OCI-LY3 (cell line): ENCODE results near the gene SEMA3C.

Source experiments
- H2AFZ ChIP-seq: fragments of 200-600, 300-600 bp; shearing (Covaris generic); 2 replicates; pipeline ENCODE4 v1.6.0; 2014; ENCODE audit warnings: antibody characterized with exemption, low read depth, low read length
- H3K27ac ChIP-seq: fragments of 200-600, 300-600 bp; sonication (generic); 2 replicates; pipeline ENCODE4 v1.5.1; 2014; ENCODE audit warnings: mild to moderate bottlenecking, low read length, moderate library complexity, mixed read lengths
- H3K27me3 ChIP-seq: fragments of 200-600, 300-600 bp; sonication (generic); 2 replicates; pipeline ENCODE4 v1.6.1; 2014; ENCODE audit warnings: low read depth, low read length, mixed read lengths
- H3K36me3 ChIP-seq: fragments of 200-600, 300-600 bp; sonication (generic); replicated peaks from 2 replicates; pipeline ENCODE3; 2014; ENCODE audit warnings: low read depth, low read length, mixed read lengths
- H3K4me1 ChIP-seq: fragments of 300-600, 200-600 bp; sonication (generic); 2 replicates; pipeline ENCODE4 v1.6.1; 2014; ENCODE audit warnings: low read length, mixed read lengths
- H3K4me2 ChIP-seq: fragments of 200-600, 300-600 bp; sonication (generic); 2 replicates; pipeline ENCODE4 v1.6.1; 2014; ENCODE audit warnings: low read length, mixed read lengths
- H3K4me3 ChIP-seq: fragments of 300-600, 200-600 bp; sonication (generic); 2 replicates; pipeline ENCODE4 v1.5.1; 2014; ENCODE audit warnings: antibody characterized with exemption, mild to moderate bottlenecking, low read length, moderate library complexity
- H3K79me2 ChIP-seq: fragments of 300-600, 200-600 bp; shearing (Covaris generic); 2 replicates; pipeline ENCODE4 v1.6.1; 2014; ENCODE audit warnings: mild to moderate bottlenecking, low read length, mixed read lengths
- H3K9ac ChIP-seq: fragments of 300-600, 200-600 bp; shearing (Covaris generic); 2 replicates; pipeline ENCODE4 v1.6.0; 2014; ENCODE audit warnings: mild to moderate bottlenecking, low read length, moderate library complexity
- H3K9me3 ChIP-seq: fragments of 200-600, 300-600 bp; shearing (Covaris generic); 2 replicates; pipeline ENCODE4 v1.6.1; 2014; ENCODE audit warnings: low read length, mixed read lengths; ENCODE audit not compliant: insufficient read depth
- H4K20me1 ChIP-seq: fragments of 200-600, 300-600 bp; sonication (generic); 2 replicates; pipeline ENCODE4 v1.6.1; 2016; ENCODE audit warnings: low read length, mixed read lengths; ENCODE audit not compliant: insufficient read depth
- EZH2phosphoT487 ChIP-seq: fragments of 200-600 bp; shearing (Covaris generic); IDR thresholded peaks from 2 replicates; pipeline ENCODE4 v1.6.1; 2018; ENCODE audit warnings: antibody characterized with exemption, mixed run types, low read depth
- TF ChIP-seq, protein P1 (sequence below): fragments of 200-600, 300-600 bp; sonication (generic); IDR thresholded peaks from 2 replicates; pipeline ENCODE4 v1.5.1; 2014; ENCODE audit warnings: antibody characterized with exemption, low read length, low read depth

The SEMA3C gene

DNA sequence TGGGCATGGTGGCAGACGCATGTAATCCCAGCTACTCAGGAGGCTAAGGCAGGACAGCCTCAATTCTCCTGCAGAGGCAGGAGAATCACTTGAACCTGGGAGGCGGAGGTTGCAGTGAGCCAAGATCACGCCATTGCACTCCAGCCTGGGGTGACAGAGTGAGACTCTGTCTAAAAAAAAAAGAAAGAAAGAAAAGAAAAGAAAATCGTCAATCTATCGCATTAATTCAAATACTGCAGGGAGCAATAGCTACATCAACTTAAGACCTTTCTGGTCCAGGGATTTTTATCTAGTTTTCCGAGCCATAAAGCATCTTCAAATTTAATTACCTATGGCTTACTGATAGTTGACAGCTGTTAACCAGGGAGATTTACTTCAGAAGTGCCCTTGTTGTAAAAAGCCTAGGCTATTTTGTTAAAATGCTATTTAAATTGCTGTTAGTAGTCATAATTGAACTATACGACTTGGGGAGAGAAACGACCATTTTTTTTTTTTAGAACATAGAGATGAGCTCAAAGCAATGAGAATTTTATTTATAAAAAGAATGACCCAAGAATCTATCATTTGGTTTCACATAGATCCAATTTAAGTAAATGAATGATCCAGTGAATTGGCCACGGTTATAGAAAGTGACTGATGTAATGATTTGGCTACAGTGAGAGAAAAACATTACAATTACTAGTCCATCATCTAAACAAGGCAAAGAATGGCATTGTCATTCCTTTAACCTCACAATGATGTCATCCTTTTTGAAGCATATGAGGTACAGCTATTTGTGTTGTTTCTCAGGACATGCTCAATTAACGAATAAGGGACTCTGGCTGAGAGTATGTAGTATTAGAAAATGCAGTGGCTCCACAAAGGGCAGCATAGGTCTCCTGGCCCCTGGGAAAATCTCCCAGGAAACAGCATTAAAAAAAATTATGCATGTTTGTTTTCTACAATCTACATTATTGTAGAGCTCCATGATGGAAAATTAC lies 85.3 kb downstream of the SEMA3C start:
- Histone ChIP-seq H3K36me3 (no peaks in the 10 kb centered on the region), H3K27ac (no peak overlapping the region), H3K27me3 (no peaks in the 10 kb centered on the region), H3K4me3 (no peak overlapping the region), H2AFZ (no peak overlapping the region), H3K4me2 (no peak overlapping the region), H3K4me1 (peaks cover 11% of the 10 kb centered on the region), H3K9me3 (no peaks in the 10 kb centered on the region), H3K79me2 (no peaks in the 10 kb centered on the region), H3K9ac (no peak overlapping the region), H4K20me1 (no peaks in the 10 kb centered on the region)
- no peak for TF ChIP-seq EZH2phosphoT487
- TF ChIP-seq, protein P1, sequence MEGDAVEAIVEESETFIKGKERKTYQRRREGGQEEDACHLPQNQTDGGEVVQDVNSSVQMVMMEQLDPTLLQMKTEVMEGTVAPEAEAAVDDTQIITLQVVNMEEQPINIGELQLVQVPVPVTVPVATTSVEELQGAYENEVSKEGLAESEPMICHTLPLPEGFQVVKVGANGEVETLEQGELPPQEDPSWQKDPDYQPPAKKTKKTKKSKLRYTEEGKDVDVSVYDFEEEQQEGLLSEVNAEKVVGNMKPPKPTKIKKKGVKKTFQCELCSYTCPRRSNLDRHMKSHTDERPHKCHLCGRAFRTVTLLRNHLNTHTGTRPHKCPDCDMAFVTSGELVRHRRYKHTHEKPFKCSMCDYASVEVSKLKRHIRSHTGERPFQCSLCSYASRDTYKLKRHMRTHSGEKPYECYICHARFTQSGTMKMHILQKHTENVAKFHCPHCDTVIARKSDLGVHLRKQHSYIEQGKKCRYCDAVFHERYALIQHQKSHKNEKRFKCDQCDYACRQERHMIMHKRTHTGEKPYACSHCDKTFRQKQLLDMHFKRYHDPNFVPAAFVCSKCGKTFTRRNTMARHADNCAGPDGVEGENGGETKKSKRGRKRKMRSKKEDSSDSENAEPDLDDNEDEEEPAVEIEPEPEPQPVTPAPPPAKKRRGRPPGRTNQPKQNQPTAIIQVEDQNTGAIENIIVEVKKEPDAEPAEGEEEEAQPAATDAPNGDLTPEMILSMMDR: no peak

DNA sequence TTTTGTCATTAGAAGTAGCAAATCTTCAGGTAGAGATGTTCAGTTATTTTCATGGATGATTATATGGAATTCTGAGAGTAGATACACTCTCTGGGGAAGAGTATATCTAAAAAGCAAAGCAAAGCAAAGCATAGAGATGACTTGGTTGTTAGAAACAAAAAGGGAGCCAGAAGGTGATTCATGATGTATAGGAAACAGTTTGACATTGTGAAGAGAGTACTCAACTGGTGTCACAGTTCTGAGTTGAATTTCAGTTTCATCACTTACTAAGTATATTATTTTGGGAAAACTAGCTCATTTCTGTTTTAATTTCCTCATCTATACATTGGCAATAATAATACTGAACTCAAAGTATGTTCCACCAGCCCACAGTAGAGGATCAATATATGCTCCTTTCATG lies 86.8 kb downstream of the SEMA3C start:
- H3K4me3 ChIP-seq: no peak overlapping the region
- no peaks in the 10 kb centered on the region for H3K9me3 ChIP-seq
- no peaks in the 10 kb centered on the region for H3K36me3 ChIP-seq
- H3K4me2 ChIP-seq: no peak overlapping the region
- H3K27ac ChIP-seq: no peak overlapping the region
- TF ChIP-seq, protein P1: no peak
- no peak for TF ChIP-seq EZH2phosphoT487
- peaks cover 11% of the 10 kb centered on the region for H3K4me1 ChIP-seq
- no peak overlapping the region for H3K9ac ChIP-seq
- no peak overlapping the region for H2AFZ ChIP-seq
- H3K27me3 ChIP-seq: no peaks in the 10 kb centered on the region
- no peaks in the 10 kb centered on the region for H4K20me1 ChIP-seq
- no peaks in the 10 kb centered on the region for H3K79me2 ChIP-seq

DNA sequence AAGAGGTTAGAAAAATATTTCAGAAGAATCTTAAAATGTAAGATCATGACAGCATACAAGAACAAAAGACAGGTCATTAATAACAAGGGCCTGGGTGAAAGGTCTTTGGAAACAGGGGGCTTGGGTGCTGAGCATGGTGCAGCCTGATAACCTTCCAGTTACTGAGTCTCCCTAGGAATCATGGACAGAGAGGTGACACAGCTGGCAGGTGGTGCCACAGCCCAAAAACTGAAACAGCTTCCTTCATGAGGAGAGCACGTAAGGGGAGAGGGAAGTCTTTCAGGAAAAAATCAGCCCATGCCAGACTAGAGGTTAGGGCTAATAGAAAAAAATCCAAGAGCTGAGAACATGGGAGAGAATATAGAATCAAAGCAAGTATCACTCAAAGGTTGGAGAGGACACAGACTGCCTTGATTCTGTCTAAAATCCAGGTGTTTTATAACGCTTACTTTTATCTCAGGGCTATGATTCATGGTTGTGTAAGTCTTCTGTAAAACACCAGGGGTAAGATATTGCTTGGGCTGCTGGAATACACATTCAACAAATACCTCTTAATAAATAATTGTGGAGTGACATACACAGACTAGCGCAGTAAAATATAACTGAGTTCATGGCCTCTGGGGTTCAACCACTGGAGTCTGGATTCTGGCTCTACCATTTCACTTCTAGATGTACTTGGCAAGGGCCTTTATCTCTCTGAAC lies 88.1 kb downstream of the SEMA3C start:
- no peak overlapping the region for H3K27ac ChIP-seq

More for the DNA sequence above, 88.1 kb downstream of the SEMA3C start:
- Histone ChIP-seq H3K4me1 (peaks cover 11% of the 10 kb centered on the region), H3K9me3 (no peaks in the 10 kb centered on the region), H3K9ac (no peak overlapping the region), H3K4me2 (no peak overlapping the region), H2AFZ (no peak overlapping the region), H4K20me1 (no peaks in the 10 kb centered on the region), H3K4me3 (no peak overlapping the region), H3K27me3 (no peaks in the 10 kb centered on the region), H3K36me3 (no peaks in the 10 kb centered on the region), H3K79me2 (no peaks in the 10 kb centered on the region)
- no peak for TF ChIP-seq EZH2phosphoT487
- TF ChIP-seq, protein P1: no peak
